GM21515 (cell line): ENCODE measurements around the gene DFFA.
A peak's percentile ranks its signal among the peaks of the same experiment; 100 is the strongest.
"Not testable (repeated sequence)": the region's sequence is repeated elsewhere in the genome, so short reads cannot be mapped to it uniquely, and the experiment has no call there.

Experiments used
- ATAC-seq: cut with Tn5 transposase; IDR thresholded peaks from one replicate; pipeline ENCODE4 v1.9.1; 2021; ENCODE audit not compliant: unreplicated experiment

Gene DFFA

GRCh38 chr1:10506046-10506676 lies 33.8 kb upstream of the DFFA start:
- not testable (repeated sequence) for ATAC-seq

GRCh38 chr1:10504249-10504648 lies 31.9 kb upstream of the DFFA start:
- no peak for ATAC-seq

GRCh38 chr1:10502206-10502605 lies 29.9 kb upstream of the DFFA start:
- no peak for ATAC-seq

GRCh38 chr1:10498231-10498630 lies 25.9 kb upstream of the DFFA start:
- no peak for ATAC-seq

- ATAC-seq = no peak
These were observed 24.8 kb upstream of the DFFA start for GRCh38 chr1:10497109-10497508.

- no peak for ATAC-seq
These were observed 23.6 kb upstream of the DFFA start for GRCh38 chr1:10495952-10496351.

- ATAC-seq = no peak
These were observed 23.1 kb upstream of the DFFA start for GRCh38 chr1:10495475-10495817.

GRCh38 chr1:10494754-10495474 lies 22.6 kb upstream of the DFFA start:
- peak; percentile 67 for ATAC-seq

GRCh38 chr1:10494418-10494753 lies 22.1 kb upstream of the DFFA start:
- ATAC-seq = peak; percentile 8

- no peak for ATAC-seq
These were observed 18.1 kb upstream of the DFFA start for GRCh38 chr1:10490286-10490970.

GRCh38 chr1:10489291-10490055 lies 17.1 kb upstream of the DFFA start:
- ATAC-seq = no peak

GRCh38 chr1:10484521-10484920 lies 12.2 kb upstream of the DFFA start:
- no peak for ATAC-seq

- ATAC-seq = no peak
These were observed 8.3 kb upstream of the DFFA start for GRCh38 chr1:10480614-10481013.

- no peak for ATAC-seq
These were observed 7.0 kb upstream of the DFFA start for GRCh38 chr1:10479296-10479695.

GRCh38 chr1:10475510-10475909 lies 3.2 kb upstream of the DFFA start:
- no peak for ATAC-seq

- peak; percentile 57 for ATAC-seq
These were observed 2.5 kb upstream of the DFFA start, which contains the start of gene PEX14 for GRCh38 chr1:10474613-10475507. PEX14 (plus strand) TSS chr1:10474950; CDS start chr1:10474967, 17 bp downstream.

GRCh38 chr1:10474309-10474612 lies 1.9 kb upstream of the DFFA start:
- ATAC-seq = not testable (repeated sequence)

GRCh38 chr1:10473145-10473765 lies 926 bp upstream of the DFFA start:
- no peak for ATAC-seq

GRCh38 chr1:10471411-10472219 lies 714 bp downstream of the DFFA start:
- no peak for ATAC-seq
